ENCODE data around the gene KLHL24. TPM values are rescaled to one million over a fixed set of nuclear protein-coding genes. Genes with fewer than 3 reads are reported as not detected.

KLHL24 gene
- total and polyA plus RNA-seq, 3 donors from 2014 or later: 17.1 to 56.5 (median 44.6) TPM

DNA sequence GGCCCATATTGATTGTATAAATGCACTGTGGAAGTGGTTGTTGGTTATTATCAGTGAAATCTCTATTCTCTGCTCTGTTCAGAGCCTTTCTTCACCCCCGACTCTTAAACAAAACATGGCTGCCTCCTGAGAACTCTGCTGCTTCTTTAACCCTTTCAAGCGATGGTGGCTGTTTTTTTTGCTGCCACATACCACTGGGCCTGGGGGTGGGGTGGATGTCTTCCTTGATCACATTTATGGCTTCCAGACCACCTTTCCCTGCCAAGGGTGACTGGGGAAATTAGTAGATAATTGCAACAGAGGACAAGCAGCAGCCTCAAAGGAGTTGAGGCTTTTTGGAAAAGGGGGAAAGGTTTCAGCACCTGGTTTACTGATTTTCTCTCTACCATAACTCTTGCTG lies 94.9 kb downstream of the KLHL24 start:
- TF ChIP-seq, protein P1, sequence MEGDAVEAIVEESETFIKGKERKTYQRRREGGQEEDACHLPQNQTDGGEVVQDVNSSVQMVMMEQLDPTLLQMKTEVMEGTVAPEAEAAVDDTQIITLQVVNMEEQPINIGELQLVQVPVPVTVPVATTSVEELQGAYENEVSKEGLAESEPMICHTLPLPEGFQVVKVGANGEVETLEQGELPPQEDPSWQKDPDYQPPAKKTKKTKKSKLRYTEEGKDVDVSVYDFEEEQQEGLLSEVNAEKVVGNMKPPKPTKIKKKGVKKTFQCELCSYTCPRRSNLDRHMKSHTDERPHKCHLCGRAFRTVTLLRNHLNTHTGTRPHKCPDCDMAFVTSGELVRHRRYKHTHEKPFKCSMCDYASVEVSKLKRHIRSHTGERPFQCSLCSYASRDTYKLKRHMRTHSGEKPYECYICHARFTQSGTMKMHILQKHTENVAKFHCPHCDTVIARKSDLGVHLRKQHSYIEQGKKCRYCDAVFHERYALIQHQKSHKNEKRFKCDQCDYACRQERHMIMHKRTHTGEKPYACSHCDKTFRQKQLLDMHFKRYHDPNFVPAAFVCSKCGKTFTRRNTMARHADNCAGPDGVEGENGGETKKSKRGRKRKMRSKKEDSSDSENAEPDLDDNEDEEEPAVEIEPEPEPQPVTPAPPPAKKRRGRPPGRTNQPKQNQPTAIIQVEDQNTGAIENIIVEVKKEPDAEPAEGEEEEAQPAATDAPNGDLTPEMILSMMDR (IDR thresholded peaks at IDR 0.05): no peak
- no peak for TF ChIP-seq POLR2A (IDR thresholded peaks at IDR 0.05)
- Histone ChIP-seq H3K27ac (no peak overlapping the region), H3K4me1 (peaks cover 1% of the 10 kb centered on the region), H3K4me3 (no peak overlapping the region), H3K27me3 (no peaks in the 10 kb centered on the region), H3K36me3 (ENCODE audit: low read depth, missing control alignments) (no peaks in the 10 kb centered on the region), H3K9me3 (no peaks in the 10 kb centered on the region)
- DNase-seq: no peak
- intact Hi-C loops (cut with DNase I; ENCODE audit: low total_unique reads): no loop called here
- WGBS, 2 donors: 89 to 90% methylated on average over 2 of the region's 2 CpGs

DNA sequence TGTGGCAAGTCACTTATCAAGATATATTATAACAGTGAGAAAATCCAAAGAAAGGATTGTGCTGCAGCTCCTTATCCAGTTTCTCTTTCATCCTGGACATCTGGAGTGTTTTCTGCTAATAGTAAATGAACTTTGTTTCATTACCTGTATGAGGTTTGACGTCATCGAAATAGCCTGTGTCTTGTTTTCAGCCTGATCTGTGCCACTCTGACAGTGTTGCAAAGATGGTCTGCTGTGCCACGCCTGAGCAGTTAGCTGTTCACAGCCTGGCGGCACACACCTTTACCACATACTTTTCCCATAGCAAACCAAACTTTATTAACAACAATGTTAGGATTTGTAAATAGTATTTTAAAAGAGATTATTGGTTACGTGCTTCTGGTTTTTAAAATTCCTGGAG lies 96.2 kb downstream of the KLHL24 start:
- no peaks in the 10 kb centered on the region for H3K9me3 ChIP-seq
- no peak overlapping the region for H3K4me3 ChIP-seq
- H3K36me3 ChIP-seq (ENCODE audit: low read depth, missing control alignments): no peaks in the 10 kb centered on the region
- H3K27me3 ChIP-seq: no peaks in the 10 kb centered on the region
- DNase-seq: no peak
- no peak overlapping the region for H3K27ac ChIP-seq
- H3K4me1 ChIP-seq: peaks cover 5% of the 10 kb centered on the region
- intact Hi-C loops (cut with DNase I; ENCODE audit: low total_unique reads): no loop called here
- no peak for TF ChIP-seq POLR2A (IDR thresholded peaks at IDR 0.05)
- TF ChIP-seq, protein P1 (IDR thresholded peaks at IDR 0.05): no peak
- 93 to 95% methylated on average over 5 of the region's 5 CpGs for WGBS, 2 donors

DNA sequence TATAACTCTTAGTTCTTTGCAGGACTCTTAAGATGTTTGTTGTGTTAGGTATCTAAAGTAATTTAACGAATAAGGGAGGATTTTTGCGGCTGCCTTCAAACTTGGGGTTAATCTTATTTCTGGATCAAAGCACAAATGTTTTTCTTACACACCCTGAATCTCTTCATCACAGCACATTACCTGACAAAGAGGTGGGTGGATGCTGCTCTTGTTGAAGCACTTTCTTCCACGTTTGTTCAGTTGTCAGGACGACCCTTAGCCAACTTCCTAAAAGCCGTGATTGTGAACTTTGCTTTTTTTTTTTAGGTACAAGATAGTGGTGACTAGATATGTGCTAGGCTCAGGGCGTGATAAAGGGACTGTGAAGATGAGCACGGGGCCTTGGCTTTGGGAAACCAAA lies 98.1 kb downstream of the KLHL24 start:
- H3K27ac ChIP-seq: no peak overlapping the region
- intact Hi-C loops (cut with DNase I; ENCODE audit: low total_unique reads): no loop called here
- H3K9me3 ChIP-seq: no peaks in the 10 kb centered on the region
- 82 to 89% methylated on average over 7 of the region's 7 CpGs for WGBS, 2 donors
- no peak overlapping the region for H3K4me3 ChIP-seq
- no peaks in the 10 kb centered on the region for H3K27me3 ChIP-seq
- H3K4me1 ChIP-seq: peaks cover 5% of the 10 kb centered on the region
- H3K36me3 ChIP-seq (ENCODE audit: low read depth, missing control alignments): no peaks in the 10 kb centered on the region
- TF ChIP-seq, protein P1 (IDR thresholded peaks at IDR 0.05): no peak
- TF ChIP-seq POLR2A (IDR thresholded peaks at IDR 0.05): no peak
- no peak for DNase-seq

Other genes starting within 250 kb of the KLHL24 start
- gene MCF2L2, start 207.0 kb upstream of the KLHL24 start, total RNA-seq: 10 to 100 TPM; 14.6 to 24.2 TPM
- gene MCF2L2, start 207.0 kb upstream of the KLHL24 start, polyA plus RNA-seq (ENCODE audit: insufficient read depth, low read depth, low replicate concordance): 6.8 TPM
- 1 to 10 TPM in 1 of 2 donors, under 1 TPM in 1; 0.55 to 1.5 TPM for gene KLHL6, start 79.9 kb upstream of the KLHL24 start, total RNA-seq
- 1.4 TPM for gene KLHL6, start 79.9 kb upstream of the KLHL24 start, polyA plus RNA-seq (ENCODE audit: insufficient read depth, low read depth, low replicate concordance)
- 10 to 100 TPM; 39.9 to 41.7 TPM for gene YEATS2, start 62.2 kb downstream of the KLHL24 start, total RNA-seq
- 19.3 TPM for gene YEATS2, start 62.2 kb downstream of the KLHL24 start, polyA plus RNA-seq (ENCODE audit: insufficient read depth, low read depth, low replicate concordance)
- gene MAP6D1, start 190.0 kb downstream of the KLHL24 start, total RNA-seq: 1 to 10 TPM; 4.8 to 8.3 TPM
- 0.80 TPM for gene MAP6D1, start 190.0 kb downstream of the KLHL24 start, polyA plus RNA-seq (ENCODE audit: insufficient read depth, low read depth, low replicate concordance)
- 10 to 100 TPM; 57.6 to 64.2 TPM for gene PARL, start 249.3 kb downstream of the KLHL24 start, total RNA-seq
- gene PARL, start 249.3 kb downstream of the KLHL24 start, polyA plus RNA-seq (ENCODE audit: insufficient read depth, low read depth, low replicate concordance): 55.5 TPM

Measured in testis (tissue), 3 donors.